ENCODE data around the gene RBM41. TPM values are rescaled to one million over a fixed set of nuclear protein-coding genes. Genes with fewer than 3 reads are reported as not detected.
"Not testable (repeated sequence)": the region's sequence is repeated elsewhere in the genome, so short reads cannot be mapped to it uniquely, and the experiment has no call there.

The RBM41 gene
- total RNA-seq, 1 experiment from 2014 or later = 24.7 TPM

DNA sequence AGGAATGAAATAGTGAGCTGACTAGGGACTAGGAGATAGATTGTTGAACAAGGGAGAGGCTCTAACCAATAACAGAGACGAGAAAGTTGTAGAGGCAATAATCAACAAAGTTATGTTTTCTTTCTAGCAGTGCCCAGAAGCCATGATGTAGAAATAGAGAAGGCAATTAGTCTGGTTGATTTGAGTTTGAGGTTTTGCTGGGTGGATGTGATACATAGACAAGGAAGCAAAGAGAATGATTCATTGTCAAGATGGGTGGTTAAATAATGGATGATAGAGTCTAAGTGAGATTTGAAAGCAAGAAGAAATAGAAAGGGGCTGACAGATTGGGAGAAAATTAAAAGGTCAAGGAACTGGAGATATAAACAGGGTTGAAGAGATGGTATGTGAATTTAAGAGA is 11.2 kb downstream of the RBM41 start:
- intact Hi-C loops (cut with micrococcal nuclease) = no loop called here
- CTCF ChIA-PET = no interaction called here
- H3K27me3 Mint-ChIP-seq (ENCODE audit: insufficient read depth, unreplicated experiment) = peaks cover 44% of the 10 kb centered on the region
- peaks cover 10% of the 10 kb centered on the region for H3K36me3 Mint-ChIP-seq (ENCODE audit: insufficient read depth, unreplicated experiment)
- DNase-seq (ENCODE audit: unreplicated experiment) = no peak
- H3K4me3 Mint-ChIP-seq (ENCODE audit: unreplicated experiment) = no peak overlapping the region
- TF ChIP-seq, protein P1, sequence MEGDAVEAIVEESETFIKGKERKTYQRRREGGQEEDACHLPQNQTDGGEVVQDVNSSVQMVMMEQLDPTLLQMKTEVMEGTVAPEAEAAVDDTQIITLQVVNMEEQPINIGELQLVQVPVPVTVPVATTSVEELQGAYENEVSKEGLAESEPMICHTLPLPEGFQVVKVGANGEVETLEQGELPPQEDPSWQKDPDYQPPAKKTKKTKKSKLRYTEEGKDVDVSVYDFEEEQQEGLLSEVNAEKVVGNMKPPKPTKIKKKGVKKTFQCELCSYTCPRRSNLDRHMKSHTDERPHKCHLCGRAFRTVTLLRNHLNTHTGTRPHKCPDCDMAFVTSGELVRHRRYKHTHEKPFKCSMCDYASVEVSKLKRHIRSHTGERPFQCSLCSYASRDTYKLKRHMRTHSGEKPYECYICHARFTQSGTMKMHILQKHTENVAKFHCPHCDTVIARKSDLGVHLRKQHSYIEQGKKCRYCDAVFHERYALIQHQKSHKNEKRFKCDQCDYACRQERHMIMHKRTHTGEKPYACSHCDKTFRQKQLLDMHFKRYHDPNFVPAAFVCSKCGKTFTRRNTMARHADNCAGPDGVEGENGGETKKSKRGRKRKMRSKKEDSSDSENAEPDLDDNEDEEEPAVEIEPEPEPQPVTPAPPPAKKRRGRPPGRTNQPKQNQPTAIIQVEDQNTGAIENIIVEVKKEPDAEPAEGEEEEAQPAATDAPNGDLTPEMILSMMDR (IDR thresholded peaks at IDR 0.05; ENCODE audit: unreplicated experiment) = no peak
- H3K9me3 Mint-ChIP-seq (ENCODE audit: unreplicated experiment) = peaks cover 7% of the 10 kb centered on the region
- no peak overlapping the region for H3K27ac Mint-ChIP-seq (ENCODE audit: low read depth, unreplicated experiment)
- H3K4me1 Mint-ChIP-seq (ENCODE audit: insufficient read depth, unreplicated experiment) = no peaks in the 10 kb centered on the region
- no TSS peak for BruUV-seq (replicated peaks)
- POLR2A ChIA-PET = no interaction called here

DNA sequence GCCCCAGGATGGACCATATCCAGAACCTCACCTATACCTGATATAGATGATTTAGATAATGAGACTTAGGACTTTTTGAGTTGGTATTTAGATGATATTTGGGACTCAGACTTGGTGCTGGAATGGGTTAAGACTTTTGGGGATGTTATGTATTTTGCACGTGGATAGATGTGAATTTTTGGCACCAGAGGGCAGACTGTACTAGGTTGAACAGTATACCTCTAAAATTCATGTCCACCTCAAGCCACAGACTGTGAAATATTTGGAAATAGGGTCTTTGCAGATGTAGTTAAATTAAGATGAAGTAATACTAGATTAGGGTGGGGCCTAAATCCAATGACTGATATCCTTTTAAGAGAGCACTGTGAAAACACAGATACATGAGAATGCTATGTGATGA is 15.6 kb downstream of the RBM41 start:
- Mint-ChIP-seq H3K27me3 (ENCODE audit: insufficient read depth, unreplicated experiment) (peaks cover 37% of the 10 kb centered on the region), H3K27ac (ENCODE audit: low read depth, unreplicated experiment) (no peak overlapping the region), H3K9me3 (ENCODE audit: unreplicated experiment) (no peaks in the 10 kb centered on the region), H3K4me1 (ENCODE audit: insufficient read depth, unreplicated experiment) (no peaks in the 10 kb centered on the region), H3K4me3 (ENCODE audit: unreplicated experiment) (no peak overlapping the region), H3K36me3 (ENCODE audit: insufficient read depth, unreplicated experiment) (peaks cover 9% of the 10 kb centered on the region)
- intact Hi-C loops (cut with micrococcal nuclease) = loop anchor here (1.0 to 5.0 kb wide), 2 partner anchors 104 to 326 kb away; partner anchors contain the start of genes DNAAF6 and NUP62CL
- DNase-seq (ENCODE audit: unreplicated experiment) = peak; percentile 32
- BruUV-seq (replicated peaks) = no TSS peak
- ChIA-PET POLR2A (no interaction called here), CTCF (interaction anchor here (0.6 to 1.2 kb wide), 3 partner anchors 115 to 674 kb away, joined by 3 read pairs; partner anchors contain the start of gene NCBP2L)
- TF ChIP-seq, protein P1 (IDR thresholded peaks at IDR 0.05; ENCODE audit: unreplicated experiment) = peak; percentile 21

DNA sequence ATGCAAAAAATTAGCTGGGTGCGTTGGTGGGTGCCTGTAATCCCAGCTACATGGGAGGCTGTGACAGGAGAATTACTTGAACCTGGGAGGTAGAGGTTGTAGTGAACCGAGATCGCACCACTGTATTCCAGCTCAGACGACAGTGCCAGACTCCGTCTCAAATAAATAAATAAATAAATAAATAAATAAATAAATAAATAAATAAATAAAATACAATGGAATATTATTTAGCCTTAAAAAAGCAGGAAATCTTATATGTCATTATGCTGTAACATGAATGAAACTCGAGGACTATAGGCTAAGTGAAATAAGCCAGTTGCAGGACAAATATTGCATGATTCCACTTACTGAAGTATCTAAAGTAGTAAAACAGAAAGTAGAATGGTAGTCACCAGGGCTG is 42.5 kb downstream of the RBM41 start:
- intact Hi-C loops (cut with micrococcal nuclease) = no loop called here
- BruUV-seq (replicated peaks) = no TSS peak
- TF ChIP-seq, protein P1 (IDR thresholded peaks at IDR 0.05; ENCODE audit: unreplicated experiment) = no peak
- ChIA-PET POLR2A (no interaction called here), CTCF (interaction anchor here (0.7 to 1.5 kb wide), 2 partner anchors 47 to 529 kb away, joined by 3 to 5 read pairs; no protein-coding TSS in a partner anchor)
- Mint-ChIP-seq H3K9me3 (ENCODE audit: unreplicated experiment) (peaks cover 15% of the 10 kb centered on the region), H3K4me1 (ENCODE audit: insufficient read depth, unreplicated experiment) (no peaks in the 10 kb centered on the region), H3K27me3 (ENCODE audit: insufficient read depth, unreplicated experiment) (peaks cover 17% of the 10 kb centered on the region), H3K27ac (ENCODE audit: low read depth, unreplicated experiment) (no peak overlapping the region), H3K4me3 (ENCODE audit: unreplicated experiment) (no peak overlapping the region), H3K36me3 (ENCODE audit: insufficient read depth, unreplicated experiment) (peaks cover 11% of the 10 kb centered on the region)
- DNase-seq (ENCODE audit: unreplicated experiment) = no peak

DNA sequence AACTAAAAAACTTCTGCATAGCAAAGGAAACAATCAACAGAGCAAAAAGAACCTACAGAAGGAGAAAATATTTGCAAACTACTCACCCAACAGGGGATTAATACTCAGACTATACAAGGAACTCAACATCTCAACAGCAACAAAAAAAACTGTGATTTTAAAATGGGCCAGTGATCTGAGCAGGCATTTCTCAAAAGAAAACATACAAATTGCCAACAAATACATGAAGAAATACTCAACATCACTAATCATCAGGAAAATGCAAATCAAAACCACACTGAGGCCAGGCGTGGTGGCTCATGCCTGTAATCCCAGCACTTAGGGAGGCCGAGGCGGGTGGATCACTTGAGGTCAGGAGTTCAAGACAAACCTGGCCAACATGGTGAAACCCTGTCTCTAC is 60.9 kb downstream of the RBM41 start:
- H3K4me1 Mint-ChIP-seq (ENCODE audit: insufficient read depth, unreplicated experiment); H3K4me3 Mint-ChIP-seq (ENCODE audit: unreplicated experiment); POLR2A ChIA-PET; H3K27ac Mint-ChIP-seq (ENCODE audit: low read depth, unreplicated experiment); BruUV-seq (replicated peaks); DNase-seq (ENCODE audit: unreplicated experiment); intact Hi-C loops (cut with micrococcal nuclease); H3K9me3 Mint-ChIP-seq (ENCODE audit: unreplicated experiment); H3K36me3 Mint-ChIP-seq (ENCODE audit: insufficient read depth, unreplicated experiment): not testable (repeated sequence)
- CTCF ChIA-PET = interaction anchor here (0.6 kb wide), 1 partner anchor 1071 kb away, joined by 3 read pairs; no protein-coding TSS in a partner anchor
- peaks cover 60% of the 10 kb centered on the region for H3K27me3 Mint-ChIP-seq (ENCODE audit: insufficient read depth, unreplicated experiment)

DNA sequence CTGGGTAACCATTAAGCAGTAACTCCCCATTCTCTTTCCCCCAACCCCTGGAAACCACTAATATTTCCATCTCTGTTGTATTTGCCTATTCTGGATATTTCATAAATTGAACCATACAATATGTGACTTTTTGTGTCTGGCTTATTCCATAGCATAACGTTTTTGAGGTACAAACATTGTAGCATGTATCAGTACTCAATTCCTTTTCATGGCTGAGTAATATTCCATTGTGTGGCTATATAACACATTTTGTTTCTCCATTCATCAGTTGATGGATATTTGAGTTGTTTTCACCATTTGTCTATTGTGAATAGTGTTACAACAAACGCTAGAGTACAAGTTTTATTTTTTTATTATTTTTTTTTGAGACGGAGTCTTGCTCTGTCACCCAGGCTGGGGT is 63.6 kb downstream of the RBM41 start:
- H3K27me3 Mint-ChIP-seq (ENCODE audit: insufficient read depth, unreplicated experiment) = peaks cover 74% of the 10 kb centered on the region
- H3K4me3 Mint-ChIP-seq (ENCODE audit: unreplicated experiment) = no peak overlapping the region
- TF ChIP-seq, protein P1 (IDR thresholded peaks at IDR 0.05; ENCODE audit: unreplicated experiment) = no peak
- no peak for DNase-seq (ENCODE audit: unreplicated experiment)
- intact Hi-C loops (cut with micrococcal nuclease) = no loop called here
- H3K9me3 Mint-ChIP-seq (ENCODE audit: unreplicated experiment) = peaks cover 5% of the 10 kb centered on the region
- BruUV-seq (replicated peaks) = no TSS peak
- CTCF ChIA-PET = no interaction called here
- no peaks in the 10 kb centered on the region for H3K4me1 Mint-ChIP-seq (ENCODE audit: insufficient read depth, unreplicated experiment)
- H3K27ac Mint-ChIP-seq (ENCODE audit: low read depth, unreplicated experiment) = no peak overlapping the region
- H3K36me3 Mint-ChIP-seq (ENCODE audit: insufficient read depth, unreplicated experiment) = no peaks in the 10 kb centered on the region
- POLR2A ChIA-PET = no interaction called here
